NCI-H146 treated with DMSO at 0.1 percent for 48 hours (cell line): ENCODE measurements around the gene KYAT1.
"Not testable (repeated sequence)": the region's sequence is repeated elsewhere in the genome, so short reads cannot be mapped to it uniquely, and the experiment has no call there.

Experiments
- DNase-seq: peaks from one replicate; lab custom pipeline; 2025; ENCODE audit not compliant: unreplicated experiment; lab: John Stamatoyannopoulos, UW

KYAT1 gene

DNA sequence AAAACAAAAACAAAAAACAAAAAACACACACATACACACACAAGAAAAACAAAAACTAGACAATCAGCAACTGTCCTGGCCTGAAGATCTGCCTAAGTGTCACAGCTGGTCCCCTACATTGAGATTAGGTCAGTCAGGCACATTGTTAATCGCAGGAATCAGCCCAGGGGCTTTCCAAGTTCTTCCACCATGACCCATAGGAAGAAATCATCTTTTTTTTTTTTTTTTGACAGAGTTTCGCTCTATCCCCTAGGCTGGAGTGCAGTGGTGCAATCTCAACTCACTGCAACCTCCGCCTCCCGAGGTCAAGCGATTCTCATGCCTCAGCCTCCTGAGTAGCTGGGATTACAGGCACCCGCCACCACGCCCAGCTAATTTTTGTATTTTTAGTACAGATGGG, 38.6 kb downstream of the KYAT1 start:
- DNase-seq = not testable (repeated sequence)

DNA sequence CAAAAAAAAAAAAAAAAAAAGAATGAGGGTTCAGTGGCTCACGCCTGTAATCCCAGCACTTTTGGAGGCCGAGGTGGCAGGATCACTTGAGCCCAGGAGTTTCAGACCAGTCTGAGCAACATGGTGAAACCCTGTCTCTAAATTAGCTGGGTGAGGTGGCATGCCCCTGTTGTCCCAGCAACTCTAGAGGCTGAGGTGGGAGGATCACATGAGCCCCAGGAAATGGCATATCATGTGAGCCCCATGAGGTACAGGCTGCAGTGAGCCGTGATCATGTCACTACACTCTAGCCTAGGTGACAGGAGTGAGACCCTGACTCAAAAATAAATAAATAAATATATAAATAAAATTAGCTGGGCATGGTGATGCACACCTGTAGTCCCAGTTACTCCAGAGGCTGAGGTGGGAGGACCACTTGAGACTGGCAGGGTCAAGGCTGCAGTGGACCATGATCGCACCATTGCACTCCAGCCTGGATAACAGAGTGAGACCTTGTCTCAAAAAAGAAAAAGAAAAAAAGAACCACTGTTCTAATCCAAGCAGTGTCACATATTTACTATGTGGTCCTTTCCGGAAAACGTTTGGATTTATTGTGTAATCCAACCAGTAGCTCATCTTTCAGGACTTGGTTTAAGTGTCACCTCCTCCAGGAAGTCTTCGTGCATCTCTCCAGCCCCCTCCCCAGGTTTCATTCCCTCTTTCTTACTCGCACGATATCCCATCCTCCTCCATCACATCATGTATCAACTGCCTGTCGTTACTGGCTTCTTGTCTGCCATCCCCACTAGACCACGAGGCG, 39.9 kb downstream of the KYAT1 start:
- no peak for DNase-seq

DNA sequence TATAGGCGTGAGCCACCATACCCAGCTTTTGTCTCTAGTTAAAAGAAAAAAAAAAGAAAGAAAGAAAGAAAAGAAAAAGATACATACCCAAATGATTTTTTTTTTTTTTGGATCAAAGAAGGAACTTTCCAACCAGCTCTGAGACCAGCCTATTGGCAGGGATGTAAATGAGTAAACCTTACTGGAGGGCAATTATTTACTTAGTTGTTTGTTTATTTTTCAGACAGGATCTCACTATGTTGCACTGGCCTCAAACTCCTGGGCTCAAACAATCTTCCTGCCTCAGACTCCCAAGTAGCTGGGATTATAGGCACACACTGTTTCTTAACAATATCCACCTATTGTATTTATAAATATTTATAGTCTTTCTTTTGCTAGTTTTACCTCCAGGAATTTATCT, 41.2 kb downstream of the KYAT1 start:
- no peak for DNase-seq

DNA sequence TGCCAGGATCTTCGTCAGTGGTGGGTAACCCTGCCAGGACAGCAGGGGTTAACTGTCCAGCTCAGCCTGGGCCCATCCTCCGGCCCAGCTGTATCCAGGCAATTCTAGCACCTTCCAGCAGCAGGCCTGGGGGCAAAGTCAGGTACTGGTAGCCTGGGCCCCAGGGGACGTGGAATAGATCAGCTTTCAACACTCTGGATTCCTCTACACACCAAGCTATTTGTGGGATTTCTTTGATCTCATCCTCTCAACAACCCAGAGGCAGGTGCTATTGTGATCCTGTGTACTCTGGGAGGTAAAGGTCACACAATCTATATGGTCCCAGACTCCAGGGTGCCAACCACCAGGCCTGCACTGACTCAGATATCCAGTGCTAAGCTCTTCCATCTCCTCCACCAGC, 43.4 kb downstream of the KYAT1 start:
- no peak for DNase-seq

DNA sequence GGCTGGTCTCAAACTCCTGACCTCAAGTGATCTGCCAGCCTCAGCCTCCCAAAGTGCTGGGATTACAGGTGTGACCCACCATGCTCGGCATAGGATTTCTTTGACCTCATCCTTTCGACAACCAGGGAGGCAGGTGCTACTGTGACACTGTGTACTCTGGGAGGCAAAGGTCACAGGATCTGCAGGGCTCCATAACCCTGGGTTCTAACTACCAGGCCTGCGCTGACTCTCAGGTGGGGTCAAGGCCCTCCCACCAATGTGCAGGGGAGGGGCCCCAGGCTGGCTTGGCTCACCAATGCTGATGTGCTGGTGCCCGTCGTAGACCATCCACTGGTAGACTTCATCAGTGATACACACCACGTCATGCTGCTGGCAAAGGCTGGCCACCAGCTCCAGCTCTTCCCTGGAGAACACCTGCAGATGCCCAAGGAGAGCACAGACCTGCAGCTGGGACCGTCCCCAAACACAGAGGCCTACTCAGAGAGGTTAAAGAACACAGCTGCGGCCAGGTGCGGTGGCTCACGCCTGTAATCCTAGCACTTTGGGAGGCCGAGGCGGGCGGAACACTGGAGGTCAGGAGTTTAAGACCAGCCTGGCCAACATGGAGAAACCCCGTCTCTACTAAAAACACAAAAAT, 45.1 kb downstream of the KYAT1 start:
- DNase-seq = no peak

DNA sequence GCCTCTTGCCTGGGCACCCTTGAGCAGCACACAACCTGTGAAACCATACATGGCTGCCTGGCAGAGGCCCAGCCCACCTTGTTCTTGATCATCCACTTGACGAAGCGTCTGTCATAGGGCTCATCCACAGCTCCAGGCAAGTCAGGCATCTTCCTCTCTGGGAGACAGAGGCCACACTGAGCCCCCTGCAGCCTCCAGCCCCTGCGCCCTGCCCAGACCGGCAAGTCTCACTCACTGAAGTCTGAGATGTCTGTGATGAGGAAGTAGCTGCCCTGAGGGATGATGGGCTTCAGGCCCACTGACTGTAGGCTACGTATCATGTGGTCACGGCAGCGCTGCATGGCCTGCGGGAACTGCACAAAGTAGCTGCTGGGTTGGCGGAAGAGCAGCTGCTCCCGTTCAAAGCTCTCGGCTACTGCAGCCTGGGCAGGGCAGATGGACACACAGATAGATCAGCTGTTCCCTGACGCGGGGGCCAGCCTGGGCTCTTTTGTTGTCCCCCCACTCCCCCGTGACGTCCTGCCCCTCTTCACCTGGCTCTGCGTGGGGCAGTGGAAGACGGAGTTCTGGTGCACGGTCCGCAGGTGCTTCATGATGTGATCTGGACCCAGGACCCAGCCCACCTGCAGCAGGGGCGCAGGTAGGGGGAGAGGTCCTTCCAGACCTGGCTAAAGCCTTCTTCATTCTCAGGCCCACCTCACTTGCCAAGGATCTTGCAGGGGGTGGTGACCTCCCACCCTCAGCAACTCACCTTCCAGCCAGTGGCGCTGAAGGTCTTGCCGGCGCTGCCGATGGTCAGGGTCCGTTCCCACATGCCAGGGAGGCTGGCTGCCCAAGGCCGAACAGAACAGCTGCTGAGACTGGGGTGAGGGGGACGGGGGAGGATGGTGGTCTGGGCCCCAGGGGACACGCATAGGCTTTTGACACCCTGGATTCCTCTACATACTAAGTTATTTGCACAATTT, 46.2 kb downstream of the KYAT1 start:
- no peak for DNase-seq

DNA sequence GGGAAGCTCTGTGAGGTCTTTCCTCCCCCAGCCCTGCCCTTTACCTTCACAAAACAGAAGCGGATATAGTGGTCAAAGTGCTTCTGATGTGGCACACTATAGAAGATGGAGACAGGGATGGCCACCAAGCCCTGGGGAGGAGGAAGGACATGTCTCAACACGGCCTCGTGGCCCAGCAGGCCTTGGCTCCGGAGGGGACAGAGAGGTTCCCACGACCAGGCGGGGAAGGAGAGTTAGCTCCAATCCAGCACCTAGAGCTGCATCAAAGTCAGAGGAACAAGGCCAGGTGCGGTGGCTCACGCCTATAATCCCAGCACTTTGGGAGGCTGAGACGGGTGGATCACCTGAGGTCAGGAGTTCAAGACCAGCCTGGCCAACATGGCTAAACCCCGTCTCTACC, 48.1 kb downstream of the KYAT1 start:
- DNase-seq = no peak

DNA sequence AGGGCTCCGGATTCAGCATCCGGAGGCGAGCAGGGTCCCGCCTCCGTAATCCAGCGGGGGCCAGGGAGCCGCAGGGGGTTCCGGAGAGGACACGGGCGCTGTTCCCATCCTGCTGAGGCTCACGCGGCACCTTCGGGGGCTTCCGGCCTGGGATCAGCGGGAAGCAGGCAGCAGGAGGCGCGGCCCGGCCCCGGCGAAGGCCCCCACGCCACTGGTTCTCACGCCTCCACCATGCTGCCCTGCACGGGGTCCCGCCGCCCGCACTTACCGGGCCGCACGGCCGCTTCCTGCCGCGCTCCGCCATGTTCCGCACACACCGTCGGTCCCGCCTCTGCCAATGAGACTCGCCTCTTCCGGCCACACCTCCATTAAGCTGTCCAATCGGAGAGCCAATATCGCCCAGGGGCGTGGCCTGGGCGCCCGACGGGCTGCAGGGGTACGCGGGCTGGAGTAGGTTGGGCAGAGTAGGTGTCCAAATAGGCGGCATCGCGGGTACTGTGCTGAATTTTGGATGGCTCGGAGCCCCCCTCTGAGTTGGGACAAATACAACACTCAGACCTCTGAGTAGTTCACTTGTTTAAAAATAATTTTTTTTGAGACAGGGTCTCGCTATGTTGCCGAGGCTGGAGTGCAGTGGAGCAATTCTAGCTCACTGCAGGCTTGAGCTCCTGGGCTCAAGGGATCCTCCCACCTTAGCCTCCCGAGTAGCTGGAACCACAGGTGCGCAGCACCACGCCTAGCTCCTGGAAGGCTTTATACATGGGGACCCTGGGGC, 52.1 kb downstream of the KYAT1 start, which contains the start of gene SPOUT1:
Gene SPOUT1 (minus strand): TSS at position 318 of the 775 bp plus-strand sequence. CDS start 14 bp downstream, at position 304.
- DNase-seq = peak; percentile 80

DNA sequence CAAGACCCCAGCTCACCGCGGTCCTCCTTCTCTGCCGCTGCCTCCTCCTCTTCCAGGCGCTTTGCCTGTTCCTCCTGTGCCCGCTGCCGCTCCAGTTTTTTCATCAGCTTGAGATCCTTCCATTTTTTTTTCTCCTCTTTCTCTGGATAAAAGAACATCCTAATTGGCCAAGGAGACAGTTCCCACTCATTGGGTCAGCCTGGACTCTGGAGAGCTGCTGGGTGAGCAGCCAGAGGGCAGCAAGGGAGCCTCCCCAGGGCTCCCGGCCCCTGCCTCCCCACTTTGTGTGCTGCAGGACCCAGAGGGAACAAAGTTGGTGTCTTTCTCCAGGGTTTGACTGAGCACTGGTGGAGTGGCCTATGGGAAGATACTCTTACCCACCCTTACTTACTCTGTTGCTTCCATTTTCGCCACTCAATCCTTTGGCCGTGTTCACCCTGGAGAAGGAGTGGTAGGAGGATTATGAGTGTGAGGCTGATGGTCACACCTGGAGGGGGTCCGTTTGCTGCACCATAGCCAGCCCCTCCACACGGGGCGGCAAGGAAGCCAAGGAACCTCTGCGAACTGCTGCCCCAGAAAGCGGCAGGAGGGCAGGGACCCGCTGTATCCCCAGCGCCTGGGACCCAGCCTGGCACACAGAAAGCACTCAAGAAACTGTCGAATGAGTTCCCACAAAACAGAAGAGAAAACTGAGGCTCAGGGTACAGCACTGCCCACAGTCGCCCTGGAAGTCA, 52.9 kb downstream of the KYAT1 start:
- no peak for DNase-seq

DNA sequence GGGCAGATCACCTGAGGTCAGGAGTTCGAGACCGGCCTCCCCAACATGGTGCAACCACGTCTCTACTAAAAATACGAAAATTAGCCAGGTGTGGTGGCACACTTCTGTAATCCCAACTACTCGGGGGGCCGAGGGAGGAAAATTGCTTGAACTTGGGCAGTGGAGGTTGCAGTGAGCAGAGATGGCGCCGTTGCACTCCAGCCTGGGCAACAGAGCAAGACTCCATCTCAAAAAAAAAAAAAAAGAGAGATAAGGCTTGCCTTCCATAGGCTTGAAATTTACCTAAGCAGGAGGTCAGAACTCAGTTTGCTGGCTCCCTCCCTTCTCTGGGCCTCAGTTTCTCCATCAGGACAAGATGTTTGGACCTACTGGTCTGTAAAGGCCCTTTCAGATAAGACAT, 53.5 kb downstream of the KYAT1 start:
- DNase-seq = no peak

DNA sequence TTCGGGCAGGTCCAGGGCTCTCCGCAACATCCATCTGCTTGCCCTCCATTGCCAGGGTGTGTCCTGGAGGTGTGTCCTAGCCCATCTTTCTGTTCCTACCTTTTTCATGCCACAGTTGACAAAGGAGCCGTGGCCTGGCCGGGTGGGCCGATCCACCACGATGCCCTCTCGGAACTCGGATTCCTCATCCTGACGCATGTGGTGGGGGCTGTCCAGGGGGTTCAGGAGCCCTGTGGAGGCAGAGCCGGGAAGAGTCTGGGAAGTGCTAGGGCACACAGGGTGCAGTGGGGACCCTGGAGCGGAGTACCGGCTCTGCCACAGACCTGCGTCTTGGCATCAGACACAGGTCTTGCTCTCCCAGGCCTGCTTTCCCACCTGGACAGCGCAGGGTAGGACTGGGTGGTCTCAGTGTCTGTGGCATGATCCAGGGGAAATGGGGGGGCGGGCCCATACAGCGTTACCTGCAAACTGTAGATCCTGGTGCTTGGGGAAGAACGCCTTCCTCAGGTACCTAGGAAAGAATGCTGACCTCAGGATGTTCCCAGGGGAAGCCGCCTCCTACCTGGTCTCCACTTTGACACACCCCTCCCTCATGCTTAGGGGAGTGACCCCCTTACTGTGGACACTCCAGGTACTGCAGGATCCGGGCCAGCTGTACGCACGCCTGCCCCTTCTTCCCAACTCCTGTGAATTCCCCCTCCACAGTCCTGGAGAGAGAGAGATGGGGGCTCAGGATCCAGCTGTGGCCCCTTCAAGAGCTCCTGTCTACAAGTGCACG, 55.6 kb downstream of the KYAT1 start:
- no peak for DNase-seq

DNA sequence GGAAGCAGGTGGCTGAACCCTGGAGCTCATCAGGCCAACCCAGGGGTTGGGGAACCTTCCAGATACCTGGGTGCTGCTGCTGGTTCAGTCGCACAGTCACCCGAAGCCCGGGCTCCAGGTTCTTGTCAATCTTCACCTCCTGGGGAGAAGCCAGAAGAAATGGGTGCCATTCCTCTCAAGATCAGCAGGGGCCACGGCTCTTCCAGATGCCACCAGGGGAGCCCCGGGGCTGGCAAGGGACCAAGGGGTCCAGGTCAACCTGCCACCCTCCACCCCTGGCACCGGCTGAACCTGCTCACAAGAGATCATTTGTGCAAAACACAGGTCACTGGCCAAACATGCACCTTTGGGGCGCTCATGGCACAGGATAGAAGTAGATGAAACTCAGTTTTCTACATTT, 56.8 kb downstream of the KYAT1 start:
- no peak for DNase-seq

DNA sequence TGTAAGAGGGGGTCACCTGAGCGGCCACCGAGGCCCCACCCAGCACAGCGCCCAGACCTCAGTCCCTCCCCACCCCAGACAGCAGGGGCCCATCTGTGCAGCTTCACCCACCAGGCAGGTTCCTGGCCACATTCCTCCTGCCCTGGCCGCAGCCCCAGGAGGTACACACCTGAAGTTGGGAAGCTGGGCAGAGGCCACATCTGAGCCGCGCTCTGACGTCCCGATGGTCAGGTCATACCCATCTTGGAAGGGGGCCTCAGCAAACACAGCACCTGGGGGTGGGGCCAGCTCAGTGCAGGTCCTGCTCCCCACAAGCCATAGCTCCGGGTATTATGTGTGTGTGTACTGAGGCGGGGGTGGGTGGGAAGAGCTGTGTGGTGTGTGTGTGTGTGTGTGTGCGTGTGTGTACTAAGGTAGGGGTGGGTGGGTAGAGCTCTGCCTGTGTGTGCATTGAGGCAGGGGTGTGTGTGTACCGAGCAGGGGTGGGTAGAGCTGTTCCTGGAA, 57.8 kb downstream of the KYAT1 start:
- DNase-seq = no peak

DNA sequence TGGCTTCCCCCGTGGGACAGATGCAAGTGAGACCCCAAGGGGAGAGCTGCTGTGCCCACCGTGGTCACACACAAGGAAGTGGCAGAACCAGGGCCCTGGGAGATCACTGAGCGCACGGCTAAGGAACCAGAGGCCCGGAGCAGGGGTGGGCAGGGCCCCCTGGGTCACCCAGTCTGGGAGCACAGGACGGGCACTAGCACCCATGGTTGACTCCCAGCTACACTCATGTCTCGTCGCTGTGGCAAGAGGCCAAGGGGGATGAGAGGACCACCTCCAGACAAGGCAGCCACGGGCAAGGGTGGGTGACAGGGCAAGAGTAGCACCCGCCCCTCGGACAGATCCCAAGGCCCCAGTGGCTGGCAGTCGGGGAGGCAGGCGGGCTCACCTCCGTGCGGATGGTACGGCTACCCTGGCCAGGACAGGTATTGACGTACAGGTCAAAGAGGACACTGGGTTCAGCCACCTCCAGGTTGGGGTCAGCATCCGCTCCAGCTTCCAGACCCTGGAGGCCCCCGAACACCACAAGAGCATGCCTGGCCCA, 58.3 kb downstream of the KYAT1 start:
- DNase-seq = no peak

DNA sequence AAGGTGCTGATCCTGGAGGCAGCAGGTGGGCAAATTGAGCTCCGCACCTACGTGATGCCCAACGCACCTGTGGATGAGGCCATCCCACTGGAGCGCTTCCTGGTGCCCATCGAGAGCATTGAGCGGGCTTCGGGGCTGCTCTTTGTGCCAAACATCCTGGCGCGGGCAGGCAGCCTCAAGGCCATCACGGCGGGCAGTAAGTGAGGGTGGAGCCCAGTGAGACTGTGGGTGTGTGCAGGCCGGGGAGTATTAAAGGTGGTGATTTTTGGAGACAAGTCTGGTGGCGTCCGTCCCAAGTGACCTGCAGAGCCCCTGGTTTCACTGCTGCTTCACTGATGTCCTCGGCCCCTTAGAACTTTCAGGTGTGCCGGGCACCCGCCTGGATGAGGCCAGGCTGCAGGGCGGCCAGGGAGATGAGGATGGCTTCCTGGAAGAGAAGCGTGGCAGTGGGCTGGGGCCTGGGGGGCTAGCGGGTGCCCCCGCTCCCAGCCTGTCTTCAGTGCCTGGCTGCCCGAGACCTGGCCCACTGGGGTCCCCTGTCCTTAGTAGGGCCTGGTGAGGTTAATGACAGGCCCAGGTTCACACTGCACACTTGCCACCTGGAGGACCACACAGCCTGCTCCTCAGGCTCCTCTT, 59.2 kb downstream of the KYAT1 start:
- no peak for DNase-seq

DNA sequence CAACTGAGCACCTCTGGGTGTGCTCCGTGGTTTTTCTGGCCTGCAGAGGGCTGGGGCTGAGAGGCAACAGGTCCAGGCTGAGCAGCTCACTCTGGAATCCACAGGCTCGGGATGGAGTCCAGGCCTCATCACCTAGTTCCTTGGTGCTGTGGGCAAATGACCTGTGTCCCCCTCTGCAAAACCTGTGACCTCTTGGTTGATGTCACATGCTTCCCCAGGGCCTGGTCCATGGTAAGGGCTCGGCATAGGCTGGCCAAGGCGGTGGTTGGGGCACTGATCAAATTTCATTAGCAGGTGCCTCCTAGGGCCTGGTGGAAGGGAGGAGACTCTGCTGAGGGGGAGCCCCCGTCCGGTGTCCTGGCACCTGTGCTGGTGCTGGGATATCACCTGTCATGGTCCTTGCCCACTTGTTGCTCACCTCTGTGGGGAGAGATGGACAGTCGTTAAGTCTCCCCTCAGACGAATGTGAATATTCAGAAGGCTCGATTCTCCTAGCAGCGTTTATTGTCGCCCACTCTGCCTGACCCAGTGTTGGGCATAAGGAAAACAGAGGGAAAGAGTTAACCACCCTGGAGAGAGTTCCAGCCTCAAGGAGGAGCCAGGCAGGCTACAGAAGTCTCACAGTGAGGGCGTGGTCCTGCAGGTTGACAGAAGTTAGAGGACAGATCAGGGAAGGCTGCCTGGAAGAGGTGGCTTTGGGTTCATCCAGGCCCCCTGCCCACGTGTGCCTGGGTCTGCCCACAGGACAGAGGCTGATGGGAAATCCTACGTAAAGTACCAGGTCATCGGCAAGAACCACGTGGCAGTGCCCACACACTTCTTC, 60.0 kb downstream of the KYAT1 start:
- DNase-seq = no peak
